Measurements from ENCODE around the gene SLC24A4.

The SLC24A4 gene

DNA sequence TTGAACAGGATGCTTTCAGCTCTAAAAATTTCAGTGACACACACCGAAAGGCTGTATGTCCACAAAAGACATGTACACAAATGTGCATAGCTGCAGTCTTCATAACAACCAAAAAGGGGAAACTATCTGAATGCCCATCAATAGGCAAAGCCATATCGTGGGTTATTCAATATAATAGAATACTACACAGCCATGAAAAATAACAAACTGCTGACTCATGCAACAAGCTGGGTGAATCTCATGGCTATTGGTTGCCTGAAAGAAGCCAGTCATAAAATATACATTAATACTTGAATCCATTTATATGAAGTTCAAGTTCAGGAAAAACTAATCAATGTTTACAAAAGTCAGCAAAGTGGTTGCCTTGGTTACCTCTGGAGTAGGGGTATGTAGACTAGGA lies 132.3 kb downstream of the SLC24A4 start:
- no peak for DNase-seq

DNA sequence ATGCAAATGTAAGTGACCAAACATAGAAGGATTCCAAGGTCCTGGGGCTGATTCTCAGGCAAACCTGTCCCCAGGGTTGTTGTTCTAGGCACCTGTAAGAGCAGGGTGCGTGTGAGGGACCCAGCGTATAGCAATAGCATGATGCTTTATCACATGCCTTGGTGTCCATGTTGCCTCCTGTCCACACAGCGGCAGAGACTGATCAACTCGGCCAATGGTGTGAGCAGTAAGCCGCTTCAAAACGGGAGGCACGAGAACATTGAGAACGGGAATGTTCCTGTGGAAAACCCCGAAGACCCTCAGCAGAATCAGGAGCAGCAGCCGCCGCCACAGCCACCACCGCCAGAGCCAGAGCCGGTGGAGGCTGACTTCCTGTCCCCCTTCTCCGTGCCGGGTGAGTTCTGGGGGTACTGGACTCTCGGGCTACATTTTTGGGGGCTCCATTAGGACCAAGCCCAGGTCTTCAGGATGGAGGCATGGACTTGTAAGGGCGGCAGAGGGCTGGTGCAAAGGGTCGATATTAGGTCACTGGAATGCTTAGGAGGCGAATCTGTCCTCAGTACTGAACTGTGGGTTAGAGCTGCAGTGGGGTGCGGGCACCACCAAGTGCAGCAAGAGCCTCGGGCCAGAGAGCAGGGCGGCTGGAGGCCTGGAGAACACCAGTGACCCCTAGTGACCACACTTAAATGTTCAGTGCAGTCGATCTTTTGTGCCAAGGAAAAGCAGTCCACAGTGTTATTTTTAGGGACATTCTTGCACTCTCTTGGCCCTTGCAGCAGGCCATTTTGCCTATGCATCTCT lies 133.4 kb downstream of the SLC24A4 start:
- peak in 19 of 51 donors; percentile 4 to 49 (median 28) for DNase-seq

DNA sequence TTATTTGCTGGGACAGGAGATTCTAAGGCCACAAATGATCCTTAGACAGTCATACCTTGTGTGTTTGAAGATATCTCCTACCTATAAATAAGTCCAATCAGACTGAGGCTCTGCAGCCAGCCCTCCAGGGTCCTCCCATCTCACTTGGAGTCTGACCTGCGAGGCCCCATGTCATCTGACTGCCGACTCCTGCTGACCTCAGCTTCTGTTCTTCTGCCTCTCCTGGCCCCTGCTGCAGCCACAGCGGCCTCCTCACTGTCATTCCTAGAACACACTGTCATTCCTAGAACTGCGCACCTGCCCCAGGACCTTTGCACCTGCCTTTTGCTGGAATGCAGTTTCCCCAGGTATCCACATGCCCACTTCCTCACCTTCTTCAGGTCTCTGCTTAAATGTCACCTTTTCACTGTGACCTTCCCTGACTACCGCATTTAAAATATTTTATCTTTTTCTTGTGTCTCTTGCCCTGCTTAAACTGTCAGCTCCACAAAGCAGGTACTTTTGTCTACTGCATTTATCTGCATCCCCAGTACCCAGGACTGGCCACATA lies 134.1 kb downstream of the SLC24A4 start:
- no peak for DNase-seq

DNA sequence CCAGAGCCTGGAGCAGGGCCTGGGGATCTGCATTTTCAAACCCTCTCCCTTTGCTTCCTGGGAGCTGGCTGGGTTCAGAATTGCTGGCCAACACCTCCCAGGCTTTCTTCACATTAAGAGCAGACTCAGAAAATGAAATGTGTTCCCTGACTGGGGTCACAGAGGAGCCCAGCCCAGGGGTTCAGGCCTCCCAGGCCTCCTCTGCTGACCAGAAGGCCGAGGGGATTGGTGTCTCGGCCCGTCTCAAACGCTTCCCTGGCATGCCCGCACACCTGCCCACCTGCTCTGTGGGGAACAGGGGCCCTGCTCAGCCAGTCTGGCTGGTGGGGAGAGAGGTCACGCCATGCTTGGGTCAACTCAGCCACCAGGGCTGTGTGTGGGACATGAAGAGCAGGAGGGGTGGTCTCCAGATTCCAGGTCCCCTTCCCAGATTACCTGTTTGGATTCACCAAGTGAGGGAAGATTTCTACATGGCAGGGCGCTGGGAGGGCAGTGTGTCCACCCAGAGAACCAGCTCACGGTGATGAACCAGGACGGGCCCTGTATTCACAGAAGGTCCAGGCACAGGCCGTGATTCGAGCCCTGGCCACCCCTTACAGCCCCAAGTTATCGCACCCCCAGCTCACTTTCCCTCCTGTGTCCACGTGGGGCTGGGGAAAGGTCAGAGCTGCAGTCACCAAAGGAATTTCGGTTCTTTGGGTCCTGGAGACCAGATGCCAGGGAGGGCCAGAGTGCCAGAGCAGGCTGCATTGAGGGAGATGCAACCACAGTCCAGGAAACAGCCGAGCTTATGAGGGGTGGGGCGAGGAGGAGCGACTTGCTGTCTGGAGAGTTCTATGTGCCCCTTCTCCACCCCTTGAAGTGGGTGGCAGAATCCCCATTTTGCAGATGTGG lies 135.4 kb downstream of the SLC24A4 start:
- no peak for DNase-seq

DNA sequence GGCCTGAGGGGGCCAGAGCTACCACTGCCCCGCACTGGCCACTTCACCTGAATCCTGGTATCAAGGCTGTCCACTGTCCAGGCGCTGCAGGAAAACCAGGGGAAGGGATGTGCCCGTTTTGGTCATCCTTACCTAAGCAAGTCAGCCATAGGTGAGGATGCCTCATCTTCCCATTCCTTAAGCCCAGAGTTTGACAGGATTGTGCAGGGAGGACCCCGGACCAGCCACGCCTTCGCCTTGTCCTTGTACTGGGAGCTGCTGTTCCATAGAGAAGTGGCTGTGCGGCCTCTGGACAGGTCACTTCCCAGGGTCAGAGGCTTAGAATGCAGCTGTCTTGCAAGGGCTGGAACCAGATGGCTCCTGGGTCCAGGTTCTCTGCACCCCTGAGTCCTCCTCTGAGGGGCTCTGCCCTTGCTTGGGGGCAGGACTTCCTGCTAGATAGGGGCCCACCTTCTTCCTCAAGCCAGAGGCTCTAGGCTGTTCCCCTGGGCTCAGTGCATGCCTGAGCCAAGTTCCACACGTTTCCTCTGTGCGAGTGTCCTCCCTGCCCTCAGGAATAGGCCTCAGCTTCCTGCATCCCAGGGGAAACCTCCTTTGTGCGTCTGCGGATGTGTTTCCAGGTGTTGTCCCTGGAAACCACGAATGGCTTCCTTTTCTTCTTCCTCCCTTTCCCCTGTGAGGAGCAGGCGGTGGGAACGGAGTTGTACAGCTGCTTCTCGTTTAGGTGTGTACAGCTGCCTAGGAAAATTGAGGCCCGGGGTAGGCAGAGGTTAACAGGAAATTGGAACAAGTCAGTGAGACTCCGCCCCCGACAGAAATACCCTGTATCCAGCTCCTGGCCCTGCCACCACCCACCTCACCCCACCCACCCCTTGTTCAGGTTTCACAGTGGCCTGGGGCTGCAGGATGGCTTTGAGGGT lies 136.3 kb downstream of the SLC24A4 start:
- no peak for DNase-seq

DNA sequence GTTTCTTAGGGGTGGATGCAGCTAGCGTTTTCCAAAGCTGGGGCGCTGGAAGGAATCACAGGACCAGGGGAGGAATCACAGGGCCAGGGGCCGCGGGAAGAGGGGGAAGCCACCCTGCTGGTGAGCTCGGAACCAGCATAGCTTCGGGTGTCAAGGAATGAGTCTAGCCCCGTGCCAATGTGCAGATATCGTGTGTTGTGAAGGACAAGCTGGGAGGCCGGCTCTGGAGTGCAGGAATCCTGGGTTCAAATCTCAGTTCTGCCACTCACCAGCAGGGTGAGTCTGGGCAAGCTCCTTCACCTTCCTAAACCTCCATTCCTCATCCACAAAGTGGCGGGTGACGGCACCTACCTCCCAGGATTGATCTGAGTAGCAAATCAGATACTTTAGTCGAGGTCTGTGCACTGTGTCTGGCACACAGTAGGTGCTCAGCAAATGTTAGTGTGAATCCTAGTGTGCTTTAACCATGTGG lies 137.0 kb downstream of the SLC24A4 start:
- no peak for DNase-seq

DNA sequence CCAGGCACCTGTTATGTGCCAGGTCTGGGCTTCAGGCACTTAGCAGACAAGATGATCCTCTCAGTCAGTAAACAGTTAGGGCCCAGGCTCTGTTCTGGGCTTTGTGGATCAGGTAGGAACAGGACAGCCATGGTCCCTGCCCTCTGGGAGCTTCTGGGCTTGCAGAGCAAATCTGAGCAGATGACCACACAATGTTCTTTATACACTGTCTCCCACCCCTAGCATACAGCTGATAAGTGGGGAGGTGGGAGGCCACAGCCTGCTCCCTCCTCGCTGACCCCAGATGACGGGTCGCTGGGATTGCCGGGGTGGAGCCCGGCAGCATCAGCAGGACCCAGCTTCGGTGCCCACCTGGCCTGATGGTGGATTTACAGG lies 137.6 kb downstream of the SLC24A4 start:
- DNase-seq: no peak

DNA sequence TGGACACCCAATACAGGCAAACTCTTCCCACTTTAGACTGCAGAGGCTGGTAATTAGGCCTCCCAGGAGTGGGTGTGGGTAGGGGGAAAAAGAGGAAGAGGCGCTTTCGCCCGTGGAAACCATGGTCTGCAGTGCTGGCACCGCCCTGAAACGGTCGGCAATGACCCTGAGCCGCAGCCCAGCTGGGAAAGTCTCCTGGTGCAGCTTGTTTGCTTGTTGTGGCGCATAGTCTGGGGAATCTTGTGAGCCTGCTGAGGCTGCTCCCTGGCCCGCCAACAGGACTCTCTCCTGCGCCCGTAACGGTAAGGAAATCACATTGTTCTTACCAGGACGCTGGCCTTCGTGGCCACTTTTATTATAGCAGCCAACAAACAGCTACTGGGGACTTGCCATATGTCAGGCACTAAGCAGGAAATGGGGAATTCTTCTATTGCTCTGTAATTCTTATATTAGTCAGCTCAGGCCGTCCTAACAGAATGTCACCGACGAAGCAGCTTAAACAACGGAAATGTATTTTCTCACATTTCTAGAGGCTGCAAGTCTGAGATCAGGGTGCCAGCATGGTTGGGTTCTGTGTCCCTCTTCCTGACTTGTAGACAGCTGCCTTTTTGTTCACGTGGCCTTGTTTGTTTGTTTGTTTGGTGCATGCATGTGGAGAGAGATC lies 138.1 kb downstream of the SLC24A4 start:
- no peak for DNase-seq

DNA sequence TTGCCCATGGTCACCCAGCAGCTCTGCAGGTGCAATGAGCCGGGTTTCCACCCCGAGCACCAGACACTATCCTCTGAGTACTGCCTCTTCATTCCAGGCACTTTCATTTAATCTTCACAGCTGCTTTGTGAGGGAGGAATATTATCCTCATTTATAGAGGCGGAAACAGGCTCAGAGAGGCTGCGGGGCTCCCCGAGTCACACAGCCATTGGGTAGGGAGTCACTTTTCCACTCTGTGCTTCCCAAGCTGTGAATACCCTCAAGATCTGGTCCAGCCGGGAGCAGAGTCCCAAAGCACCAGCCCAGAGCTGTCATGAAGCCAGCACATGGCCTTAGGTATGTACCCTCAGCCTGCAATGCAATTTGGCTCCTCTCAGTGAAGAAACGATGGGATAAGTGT lies 138.9 kb downstream of the SLC24A4 start:
- no peak for DNase-seq

DNA sequence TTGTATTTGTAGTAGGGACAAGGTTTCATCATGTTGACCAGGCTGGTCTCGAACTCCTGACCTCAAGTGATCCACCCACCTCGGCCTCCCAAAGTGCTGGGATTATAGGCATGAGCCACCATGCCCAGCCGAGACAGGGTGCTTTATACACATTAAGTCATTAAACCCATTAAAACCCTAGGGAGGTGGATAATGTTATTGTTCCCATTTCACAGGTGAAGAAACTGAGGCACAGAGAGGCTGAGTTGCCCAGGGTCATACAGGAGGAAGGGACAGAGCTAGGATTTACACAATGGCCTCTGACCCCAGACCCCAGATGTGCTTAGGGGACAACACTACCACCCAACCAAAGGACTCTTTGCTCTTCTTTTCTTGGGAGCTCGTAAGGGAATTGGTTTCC lies 139.6 kb downstream of the SLC24A4 start:
- DNase-seq: no peak

DNA sequence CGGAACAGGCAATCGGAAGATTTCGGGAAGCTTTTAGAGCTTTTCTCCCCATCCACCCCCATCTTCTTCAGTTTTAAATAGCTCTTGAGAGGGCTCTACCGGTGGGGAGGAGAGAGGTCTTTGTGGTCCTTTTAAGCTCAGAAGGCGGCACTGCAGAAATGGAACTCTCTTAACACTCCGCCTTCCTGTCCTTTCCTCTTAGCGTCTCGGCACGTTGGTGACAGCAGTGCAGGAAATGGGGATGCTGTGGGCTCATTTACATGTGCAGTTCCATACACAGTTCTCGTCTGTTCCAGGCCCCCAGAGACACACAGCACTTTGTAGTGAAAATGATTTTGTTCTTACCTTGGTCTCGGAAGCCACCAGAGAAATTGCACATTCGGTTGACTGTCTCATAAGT lies 140.2 kb downstream of the SLC24A4 start:
- DNase-seq: no peak

DNA sequence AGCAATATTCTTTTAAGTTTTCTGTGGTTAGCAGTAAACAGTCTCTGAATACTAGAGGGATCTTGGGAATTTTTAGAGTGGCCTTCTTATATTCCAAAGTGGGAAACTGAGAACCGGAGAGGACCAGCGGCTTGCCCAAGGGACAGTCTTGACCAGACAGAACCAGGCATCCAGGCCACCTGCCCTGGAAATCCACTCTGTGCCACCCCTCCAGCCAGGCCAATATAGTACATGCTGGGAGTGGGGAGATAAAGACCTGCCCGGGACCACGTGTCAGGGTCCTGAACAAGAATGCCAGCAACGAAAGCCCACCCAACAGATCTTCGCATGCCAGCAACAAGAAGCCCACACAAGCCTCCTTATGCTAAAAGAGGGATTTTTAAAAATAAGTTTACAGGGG lies 141.2 kb downstream of the SLC24A4 start:
- no peak for DNase-seq

DNA sequence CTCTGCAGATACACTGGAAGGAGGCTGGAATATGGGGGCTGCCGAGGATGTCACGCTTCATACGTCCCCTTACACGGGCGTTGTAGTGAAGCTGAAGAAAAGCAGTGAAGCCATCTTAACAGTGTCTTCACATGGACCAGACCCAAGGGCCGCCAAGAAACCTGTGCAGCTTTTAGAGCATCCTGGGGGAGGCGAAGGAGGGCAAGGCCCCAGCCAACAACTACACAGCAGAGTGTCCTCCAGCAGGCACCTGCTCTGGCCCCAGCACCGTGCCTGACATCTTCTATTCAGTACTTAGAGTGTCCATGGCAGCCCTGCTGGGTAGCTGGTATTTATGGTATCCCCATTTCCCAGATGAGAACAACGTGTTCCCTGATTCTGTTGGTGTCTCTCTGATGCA lies 141.8 kb downstream of the SLC24A4 start:
- DNase-seq: no peak

DNA sequence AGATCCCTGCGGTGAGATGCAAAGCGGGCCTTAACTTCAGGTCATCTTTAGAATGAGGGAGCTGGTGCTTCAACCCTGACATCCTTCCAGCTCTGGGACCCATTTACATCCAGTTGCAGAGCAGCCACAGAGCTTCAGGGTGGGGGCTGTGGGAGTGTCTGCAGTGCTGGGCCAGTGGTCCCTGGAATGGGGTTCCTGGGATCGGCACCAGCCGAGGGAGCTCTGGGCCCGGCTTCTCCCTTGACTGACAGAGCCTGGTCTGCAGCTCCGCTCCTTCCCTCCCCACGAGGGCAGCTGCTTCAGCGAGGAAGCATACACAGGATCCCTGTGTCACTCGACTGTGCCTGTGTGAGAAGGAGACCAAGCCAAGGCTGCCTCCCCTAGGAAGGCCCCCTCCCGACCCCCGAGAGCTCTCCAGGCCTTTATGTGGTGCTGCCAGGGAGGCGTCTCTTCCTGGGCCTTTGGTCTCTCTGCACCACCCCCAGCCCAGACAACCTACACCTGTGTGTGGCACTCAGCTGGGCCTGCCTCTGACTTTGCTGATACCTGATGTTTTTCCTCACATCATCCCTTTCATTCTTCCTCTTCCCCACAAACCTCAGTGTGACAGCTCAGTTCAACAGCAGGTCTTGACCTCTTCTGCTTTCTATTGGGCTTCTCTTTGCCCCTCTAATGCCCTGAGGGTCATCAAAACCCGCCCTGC lies 142.5 kb downstream of the SLC24A4 start:
- DNase-seq: no peak

DNA sequence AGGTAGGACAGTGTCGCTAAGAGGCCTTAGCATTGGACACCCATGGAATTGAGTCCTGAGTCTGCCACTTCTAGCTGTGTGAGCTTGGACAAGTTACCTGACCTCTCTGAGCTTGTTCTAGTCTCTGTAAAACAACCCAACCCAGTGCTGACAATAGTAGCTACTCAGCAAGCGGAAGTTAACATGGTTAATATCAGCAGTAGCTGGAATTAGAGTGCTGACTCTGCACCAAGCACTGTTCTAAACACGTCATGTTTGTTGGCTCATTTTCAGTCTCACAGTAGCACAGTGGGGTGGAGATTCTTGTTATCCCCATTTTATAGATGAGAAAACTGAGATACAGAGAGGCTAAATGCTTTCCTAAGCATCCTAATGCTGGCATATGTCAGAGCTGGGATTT lies 143.1 kb downstream of the SLC24A4 start:
- no peak for DNase-seq

DNA sequence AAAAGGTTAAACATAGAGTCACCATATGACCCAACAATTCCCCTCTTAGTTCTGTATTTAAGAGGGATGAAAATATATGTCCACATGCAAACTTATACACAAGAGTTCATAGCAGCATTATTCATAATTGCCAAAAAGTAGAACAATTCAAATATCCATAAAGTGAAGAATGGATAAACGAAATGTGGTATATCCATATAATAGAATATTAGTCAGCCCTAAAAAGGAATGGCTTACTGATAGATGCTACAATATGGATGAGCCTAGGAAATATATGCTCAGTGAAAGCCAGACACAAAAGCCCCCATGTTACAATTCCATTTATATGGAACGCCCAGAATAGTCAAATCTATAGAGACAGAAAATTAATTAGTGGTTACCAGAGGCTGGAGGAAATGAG lies 146.6 kb downstream of the SLC24A4 start:
- no peak for DNase-seq

DNA sequence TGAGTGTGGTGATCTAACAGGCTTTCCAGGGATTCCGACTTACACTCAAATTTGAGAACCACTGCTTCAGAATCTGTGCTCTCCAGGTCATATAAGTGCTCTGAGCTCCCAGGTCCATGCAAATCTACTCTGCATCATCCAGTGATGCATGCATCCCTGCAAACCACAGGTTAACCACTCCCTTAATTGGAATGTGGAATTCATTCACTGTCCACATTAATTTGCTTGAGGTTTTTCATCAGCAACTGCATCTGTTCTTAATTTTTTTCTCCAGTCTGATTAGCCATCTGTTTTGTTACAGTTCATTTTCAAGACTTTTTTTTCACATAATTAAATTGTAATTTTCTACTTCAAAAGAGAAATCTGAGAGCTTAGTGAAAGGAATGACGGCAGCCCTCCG lies 147.2 kb downstream of the SLC24A4 start:
- DNase-seq: no peak

DNA sequence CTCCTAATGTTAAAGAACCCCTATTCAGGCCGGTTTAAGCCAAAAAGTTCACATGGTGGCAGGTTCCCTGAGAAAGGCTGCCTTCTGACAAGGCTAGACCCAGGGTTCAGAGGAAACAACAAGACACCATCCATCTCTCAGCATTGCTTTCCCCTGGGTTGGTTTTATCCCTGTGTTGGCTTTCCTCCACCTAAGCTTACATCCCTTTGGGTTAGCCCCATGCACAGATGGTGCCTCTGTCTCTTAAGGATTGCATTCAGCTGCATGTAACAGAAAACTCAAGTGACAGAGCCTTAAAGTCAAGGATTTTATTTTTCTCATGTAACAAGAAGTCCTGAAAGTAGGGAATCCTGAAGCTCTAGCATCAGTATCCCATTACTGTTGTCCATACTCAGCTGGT lies 147.8 kb downstream of the SLC24A4 start:
- no peak for DNase-seq

DNA sequence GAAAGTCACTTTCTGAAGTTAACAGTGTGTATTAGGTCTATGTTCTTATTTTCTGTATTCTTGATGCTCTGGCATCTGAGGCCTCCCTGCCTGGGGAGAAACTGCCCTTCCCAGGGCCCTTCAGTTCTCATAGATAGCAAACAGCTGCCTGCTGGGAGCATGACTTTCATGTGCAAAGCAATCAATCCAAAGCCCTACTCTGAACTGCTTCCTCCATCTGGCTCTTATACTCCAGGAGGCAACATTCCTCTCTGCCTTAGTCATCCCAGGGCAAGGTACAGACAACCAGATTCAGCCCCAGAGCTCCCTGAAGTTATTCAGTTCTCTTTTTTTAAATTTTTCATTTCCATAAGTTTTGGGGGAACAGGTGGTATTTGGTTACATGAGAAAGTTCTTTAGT lies 149.0 kb downstream of the SLC24A4 start:
- DNase-seq: no peak

DNA sequence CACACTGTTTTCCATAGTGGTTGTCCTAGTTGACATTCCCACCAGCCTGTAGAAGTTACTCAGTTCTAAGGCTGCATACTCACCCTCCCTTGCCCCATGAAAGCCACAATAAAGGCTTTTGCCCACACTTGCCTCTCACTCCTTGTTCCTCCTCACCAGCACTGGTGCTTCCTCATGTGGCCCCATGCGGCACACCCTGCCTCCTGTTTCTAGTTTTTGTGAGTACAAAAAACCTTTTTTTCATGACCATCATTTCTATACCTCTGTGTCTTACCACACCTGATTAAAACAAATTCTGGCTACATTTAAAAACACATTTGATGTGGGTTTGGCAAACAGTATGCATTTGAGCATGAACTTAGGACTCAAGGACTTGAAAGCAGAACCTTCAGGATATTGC lies 149.9 kb downstream of the SLC24A4 start:
- DNase-seq: no peak

Measured in hypothalamus (tissue), 51 donors.